ENCODE measurements around the gene ARID5B.

The ARID5B gene

DNA sequence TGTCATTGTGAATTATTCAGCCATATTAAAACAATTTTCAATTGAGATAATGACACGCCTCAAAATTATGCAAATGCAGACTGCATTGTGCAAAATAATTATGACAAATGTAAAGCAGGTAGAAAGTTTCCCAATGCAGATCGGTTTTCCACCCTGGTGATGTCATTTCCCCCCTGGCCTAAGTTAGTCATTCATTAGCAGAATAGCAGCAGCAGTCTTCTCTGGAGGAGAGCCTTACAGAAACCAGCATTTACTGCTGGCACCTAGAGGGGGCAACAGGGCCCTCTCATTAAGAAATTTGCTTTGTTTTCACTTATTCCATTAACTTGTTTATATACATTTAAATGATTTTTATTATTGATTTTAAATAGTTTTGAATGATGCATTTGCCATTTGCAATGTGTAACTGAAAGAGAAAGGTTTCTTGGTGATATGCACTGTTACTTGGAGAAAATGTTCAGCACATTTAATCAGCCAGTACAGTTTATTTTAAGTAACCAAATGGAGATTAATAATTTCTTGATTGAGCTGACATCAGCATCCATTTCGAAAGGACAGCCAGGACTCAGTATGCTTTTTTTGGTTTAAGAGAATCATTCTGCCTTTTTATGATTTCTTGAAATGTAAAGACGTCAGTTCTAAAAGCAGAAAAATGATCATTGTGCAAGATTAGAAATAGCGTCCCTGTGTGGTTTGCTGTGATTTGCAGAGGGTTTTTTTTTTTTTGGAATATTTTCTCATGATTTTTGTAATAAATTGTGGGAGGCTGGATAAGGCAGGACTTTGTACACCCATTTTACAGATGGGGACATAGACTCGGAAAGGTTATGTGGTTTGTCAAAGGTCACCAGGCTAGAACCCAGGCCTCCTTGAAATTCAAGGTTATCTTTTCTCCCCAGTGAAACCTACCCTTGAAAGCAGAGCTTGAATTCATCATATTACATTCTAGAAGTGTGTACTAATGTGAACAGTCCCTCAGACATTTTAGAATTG lies 3.5 kb downstream of the ARID5B start:
- no peak for DNase-seq

GRCh38 chr10:61905837-61906561 lies 4.5 kb downstream of the ARID5B start:
- DNase-seq, result no peak

GRCh38 chr10:61906562-61906901 lies 5.0 kb downstream of the ARID5B start:
- no peak for DNase-seq

DNA sequence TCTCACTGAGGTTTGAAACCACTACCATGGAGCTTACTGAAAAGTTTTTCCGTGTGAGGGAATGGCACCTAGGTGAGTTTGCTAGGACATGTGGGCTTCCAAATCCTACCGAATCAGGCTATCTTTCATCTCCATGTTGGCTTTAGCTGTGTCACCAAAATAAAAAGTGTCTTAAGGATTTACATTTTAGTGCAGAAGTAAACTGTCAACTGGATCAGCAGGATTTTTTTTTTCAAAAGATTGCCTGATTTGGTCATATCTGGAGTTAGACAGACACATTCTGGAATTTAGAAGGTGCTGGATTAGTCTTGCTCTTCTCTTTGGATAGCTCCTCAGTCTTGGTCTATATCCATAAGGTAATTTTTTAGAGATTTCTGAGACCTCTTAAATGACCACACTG lies 5.5 kb downstream of the ARID5B start:
- no peak for DNase-seq

DNA sequence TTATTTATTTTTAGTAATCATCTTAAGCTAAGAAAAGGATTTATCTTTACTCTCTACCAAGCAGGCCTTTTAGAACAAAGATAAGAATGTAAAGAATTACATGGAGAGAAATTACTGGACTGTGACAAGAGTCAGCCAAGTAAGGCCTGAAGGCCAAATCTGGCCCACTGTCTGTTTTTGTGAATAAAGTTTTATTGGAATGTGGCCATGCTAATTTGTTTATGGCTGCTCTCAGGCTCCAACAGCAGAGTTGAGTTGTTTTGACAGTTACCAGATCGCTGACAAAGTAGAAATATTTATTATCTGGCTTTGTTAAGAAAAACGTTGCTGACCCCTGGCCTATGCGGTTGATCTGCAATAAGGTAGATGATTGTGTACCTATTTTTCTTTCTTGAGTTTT lies 6.1 kb downstream of the ARID5B start:
- DNase-seq, result no peak

GRCh38 chr10:61910226-61910805 lies 8.8 kb downstream of the ARID5B start:
- no peak for DNase-seq

DNA sequence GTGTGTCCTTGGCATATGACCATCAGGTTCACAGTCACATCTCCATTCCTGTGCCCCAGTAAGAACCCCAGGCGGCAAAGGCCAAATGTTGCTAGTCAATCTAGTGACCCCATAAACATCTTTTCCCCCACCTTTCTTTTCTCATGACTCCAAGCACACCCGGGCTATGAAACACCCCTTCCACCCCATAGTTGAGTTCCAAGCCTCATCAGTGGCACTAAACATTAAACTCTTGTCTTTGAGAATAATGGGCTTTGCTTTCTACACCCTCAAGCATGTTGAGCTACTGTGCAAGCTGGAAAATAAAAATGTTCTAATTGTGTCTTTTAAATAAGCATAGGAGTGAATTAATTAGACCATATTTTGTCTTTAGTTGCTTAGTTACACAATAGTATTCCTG lies 9.4 kb downstream of the ARID5B start:
- DNase-seq, result no peak

DNA sequence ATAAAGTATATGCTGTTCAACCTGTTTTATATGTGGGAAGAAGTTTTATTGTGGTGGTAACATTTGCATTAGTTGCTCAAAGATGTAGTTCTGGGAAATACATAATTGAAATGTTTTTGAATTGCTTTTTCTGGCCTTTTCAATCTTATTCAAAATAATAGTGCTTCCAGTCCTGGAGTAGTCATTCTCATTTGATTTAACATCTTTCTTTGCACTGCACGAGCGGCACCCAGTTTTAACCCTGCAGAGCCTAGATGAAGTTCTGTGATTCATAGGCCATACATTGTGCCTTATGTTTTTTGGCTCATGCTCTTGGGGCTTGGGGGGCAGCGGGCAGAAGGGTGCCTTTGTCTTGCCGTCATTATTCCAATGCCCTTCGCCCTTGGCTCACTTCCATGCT lies 9.9 kb downstream of the ARID5B start:
- DNase-seq, result no peak

DNA sequence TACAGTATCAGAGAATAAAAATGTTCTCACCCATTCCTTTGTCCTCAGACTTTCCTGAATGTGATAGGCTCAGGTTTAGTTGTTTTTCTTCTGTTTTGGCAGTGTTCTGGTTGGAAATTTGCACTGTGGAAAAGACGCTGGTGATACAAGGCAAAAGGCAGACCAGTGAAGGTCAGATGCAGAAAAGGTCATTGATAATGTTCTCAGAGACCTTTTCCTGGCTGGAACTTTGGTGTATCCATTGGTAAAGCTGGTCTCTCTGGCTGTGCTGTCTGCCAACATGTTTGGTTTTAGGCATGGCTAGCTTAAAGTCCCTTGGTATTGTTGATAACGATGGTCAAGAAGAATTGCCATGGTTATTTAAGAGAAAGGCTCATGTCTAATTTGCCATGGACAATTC lies 11.5 kb downstream of the ARID5B start:
- no peak for DNase-seq

- no peak for DNase-seq
Observed at GRCh38 chr10:61918140-61918539, 16.6 kb downstream of the ARID5B start.

GRCh38 chr10:61918989-61919388 lies 17.5 kb downstream of the ARID5B start:
- no peak for DNase-seq

DNA sequence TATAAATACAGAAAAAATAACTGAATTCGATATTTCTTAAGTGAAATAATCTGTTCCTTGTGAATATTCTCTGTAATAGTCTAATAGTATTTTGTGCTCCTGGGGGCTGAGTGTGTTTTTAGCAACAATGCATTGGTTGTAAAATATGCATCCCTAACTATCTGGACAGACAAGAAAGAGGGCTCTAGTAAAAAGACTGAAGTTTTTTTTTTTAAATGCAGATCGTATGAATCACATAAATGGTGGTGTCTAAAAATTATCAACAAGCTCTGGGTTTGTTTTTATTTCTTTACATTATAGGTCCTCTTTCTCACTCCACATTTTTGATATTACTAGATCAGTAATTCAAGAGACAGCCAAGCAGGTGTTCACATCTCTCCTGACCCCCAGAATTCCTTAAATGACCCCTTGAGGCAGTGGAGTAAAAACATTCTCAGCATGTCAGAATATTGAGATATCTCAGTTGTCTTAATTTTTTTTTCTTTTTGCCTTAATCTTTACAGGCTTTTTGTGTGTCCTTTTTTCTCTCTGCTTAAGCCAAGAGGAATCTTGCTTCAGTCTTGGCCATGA lies 18.2 kb downstream of the ARID5B start:
- DNase-seq, result no peak

- no peak for DNase-seq
Observed at GRCh38 chr10:61921143-61921542, 19.6 kb downstream of the ARID5B start.

DNA sequence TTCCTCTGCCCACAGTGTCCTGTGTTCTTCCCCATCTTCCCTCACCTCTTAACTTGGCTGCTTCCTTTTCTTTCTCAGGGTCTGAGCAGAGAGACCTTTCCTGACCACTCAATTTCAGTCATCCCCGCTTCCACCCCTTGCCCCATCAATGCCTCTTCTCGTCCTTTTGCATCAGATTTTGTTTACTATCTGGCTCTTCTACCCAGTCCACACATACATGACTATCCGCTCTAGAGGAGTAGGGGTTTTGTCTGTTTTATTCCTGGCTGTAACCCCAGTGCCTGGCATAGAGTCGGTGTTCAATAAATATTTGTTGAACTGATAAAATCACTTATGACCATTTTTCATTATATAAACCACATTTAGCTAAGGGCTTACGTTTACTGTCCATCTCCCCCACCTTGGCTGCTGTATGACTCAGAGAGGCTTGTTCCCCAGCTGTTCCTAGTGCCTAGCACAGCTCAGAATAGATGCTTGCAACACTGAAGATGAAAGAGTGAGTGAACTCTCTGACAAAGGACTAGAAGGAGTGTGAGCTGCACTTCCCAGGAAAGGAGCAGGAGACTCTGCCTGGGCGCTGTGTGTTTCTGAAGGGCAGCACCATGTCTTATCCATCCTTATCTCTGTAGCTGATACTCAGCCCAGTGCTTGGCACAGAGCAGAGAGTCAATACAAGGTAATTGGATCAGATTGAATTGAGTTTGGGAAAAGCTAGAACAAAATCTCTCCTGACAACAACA lies 21.9 kb downstream of the ARID5B start:
- DNase-seq, result no peak

DNA sequence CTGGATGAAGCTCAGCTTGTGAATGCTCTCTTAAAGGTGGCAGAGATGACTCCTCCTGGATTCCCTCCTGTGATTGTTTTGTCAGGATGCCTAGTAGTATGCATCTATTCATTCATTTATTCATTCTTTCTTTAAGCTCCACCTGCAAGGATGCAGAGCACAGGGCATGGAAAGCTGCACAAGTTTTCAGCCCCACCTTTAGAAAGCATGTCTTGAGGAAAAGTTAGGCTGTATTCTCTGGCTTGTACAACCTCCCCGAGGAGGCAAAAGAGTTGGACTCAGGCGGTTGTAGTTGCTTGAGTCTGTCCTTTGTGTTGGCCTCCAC lies 22.4 kb downstream of the ARID5B start:
- DNase-seq, result no peak

GRCh38 chr10:61929555-61929954 lies 28.1 kb downstream of the ARID5B start:
- no peak for DNase-seq

GRCh38 chr10:61931620-61932332 lies 30.3 kb downstream of the ARID5B start:
- no peak for DNase-seq

DNA sequence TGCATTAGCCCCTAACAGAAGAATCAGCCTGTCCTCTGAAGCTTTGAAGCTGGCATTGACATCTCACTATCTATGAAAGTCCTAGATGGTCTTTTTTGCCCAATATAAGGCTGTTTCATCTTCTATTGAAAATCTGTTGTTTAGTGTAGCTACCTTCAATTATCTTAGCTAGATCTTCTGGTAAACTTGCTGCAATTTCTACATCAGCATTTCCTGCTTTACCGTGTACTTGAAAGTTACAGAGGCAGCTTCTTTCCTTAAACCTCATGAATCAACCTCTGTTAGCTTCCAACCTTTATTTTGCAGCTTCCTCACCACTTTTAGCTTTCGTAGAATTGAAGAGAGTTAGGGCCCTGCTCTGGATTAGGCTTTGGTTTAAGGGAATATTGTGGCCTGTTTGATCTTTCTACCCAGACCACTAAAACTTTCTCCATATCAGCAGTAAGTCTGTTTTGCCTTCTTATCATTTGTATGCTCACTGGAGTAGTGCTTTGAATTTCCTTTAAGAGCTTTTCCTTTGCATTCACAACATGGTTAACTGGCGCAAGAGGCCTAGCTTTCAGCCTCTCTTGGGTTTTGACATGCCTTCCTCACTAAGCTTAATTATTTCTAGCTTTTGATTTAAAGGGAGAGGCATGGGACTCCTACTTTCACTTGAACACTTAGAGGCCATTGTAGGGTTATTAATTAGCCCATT lies 32.5 kb downstream of the ARID5B start:
- no peak for DNase-seq

- no peak for DNase-seq
Observed at GRCh38 chr10:61935077-61935476, 33.6 kb downstream of the ARID5B start.

DNA sequence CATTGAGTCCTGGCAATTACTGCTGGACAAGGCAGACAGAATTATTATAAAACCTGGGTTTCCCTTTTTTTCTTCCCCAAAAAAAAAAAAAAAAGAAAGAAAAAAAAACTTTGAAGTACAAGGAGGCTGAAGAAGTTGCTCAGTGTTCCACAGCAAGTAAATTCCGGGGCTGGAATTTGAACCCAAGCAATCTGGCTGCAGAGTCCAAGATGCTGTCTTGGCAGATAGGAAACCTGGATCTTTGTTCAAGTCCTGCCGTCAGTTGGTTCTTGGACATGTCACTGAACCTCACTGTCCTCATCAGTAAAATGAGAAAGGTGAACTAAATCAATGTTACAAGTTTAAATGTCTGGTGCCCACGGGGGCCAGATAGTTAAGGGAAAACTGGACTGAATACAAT lies 35.3 kb downstream of the ARID5B start:
- DNase-seq, result no peak

- DNase-seq, result no peak
Observed at GRCh38 chr10:61937631-61938351, 36.3 kb downstream of the ARID5B start.

Measured in NCI-H748 treated with DMSO at 0.1 percent for 48 hours (cell line).